Measurements from ENCODE around the gene BRD3. TPM values are rescaled to one million over a fixed set of nuclear protein-coding genes. Genes with fewer than 3 reads are reported as not detected.

The BRD3 gene
- polyA plus RNA-seq, 3 donors, result 16.4 to 18.2 (median 17.1) TPM

DNA sequence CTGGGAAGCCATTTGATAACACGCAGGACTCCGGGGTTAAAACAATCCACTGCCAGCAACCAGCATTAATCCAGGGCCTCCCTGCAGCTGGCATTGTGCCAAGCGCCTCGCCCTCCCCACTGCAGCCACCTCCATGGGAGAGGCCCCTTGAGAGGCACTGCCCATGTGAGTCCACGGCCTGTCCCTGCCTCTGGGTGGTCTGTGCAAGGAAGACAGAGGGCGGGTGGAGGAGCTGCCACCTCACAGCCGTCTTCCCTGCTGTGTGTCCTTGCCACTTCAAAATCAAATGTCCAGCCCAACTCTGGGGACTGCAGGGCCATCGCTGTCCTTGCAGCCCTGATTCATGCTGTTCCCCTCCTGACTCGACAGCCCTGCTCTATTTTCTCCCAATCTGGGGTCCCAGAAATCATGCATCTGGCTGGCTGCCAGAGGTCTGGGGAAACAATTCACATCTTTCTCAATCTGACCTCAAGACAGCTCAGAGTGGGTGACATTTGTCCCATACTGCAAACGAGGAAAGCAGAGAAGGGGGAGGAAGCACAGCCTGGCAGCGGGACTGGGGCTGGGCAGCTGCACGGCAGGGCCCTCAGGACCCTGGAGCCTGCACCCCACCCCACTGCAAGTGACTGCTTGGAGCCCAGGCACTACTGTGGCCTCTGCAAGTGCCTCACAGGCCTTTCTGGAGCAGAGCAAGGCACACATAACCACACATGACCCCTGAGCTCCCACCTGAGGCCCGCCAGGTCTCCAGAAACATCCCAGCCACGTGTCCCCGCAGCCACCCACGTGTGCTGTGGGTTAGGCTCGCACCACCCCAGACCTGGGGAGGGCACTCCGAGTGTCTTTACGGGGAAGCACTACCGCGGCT is 26.8 kb downstream of the BRD3 start:
- TF ChIP-seq CTCF (IDR thresholded peaks at IDR 0.05), result no peak
- H3K9me3 Mint-ChIP-seq, result peaks cover 0 to 2% (median 0%) of the 10 kb centered on the region in 7 donors
- H3K4me1 ChIP-seq (ENCODE audit: control insufficient read depth in 1 of 2, insufficient read depth in 2 of 2, low read length in 2 of 2), result peaks cover 0 to 8% of the 10 kb centered on the region in 2 donors
- H3K27ac Mint-ChIP-seq, result peak overlapping the region in 4 of 7 donors; percentile 25 to 69 (median 52)
- H3K36me3 ChIP-seq (replicated peaks in 1 of 2; ENCODE audit: control insufficient read depth in 1 of 2, insufficient read depth in 2 of 2, low read length in 2 of 2), result peaks cover 75 to 93% of the 10 kb centered on the region in 2 donors
- WGBS (ENCODE audit: insufficient coverage), result 61% methylated on average over 20 of the region's 21 CpGs
- no peak overlapping the region for H3K9ac ChIP-seq (ENCODE audit: insufficient read depth, low read length, poor library complexity, severe bottlenecking)
- H2AFZ ChIP-seq (ENCODE audit: insufficient read depth, low read depth, low read length, poor library complexity, severe bottlenecking), result no peak overlapping the region
- no peak overlapping the region for H3K4me3 Mint-ChIP-seq
- peaks cover 0 to 2% (median 2%) of the 10 kb centered on the region in 3 donors for H3K27me3 Mint-ChIP-seq (ENCODE audit: low read depth in 3 of 3)
- no peak overlapping the region for H3K4me2 ChIP-seq (replicated peaks; ENCODE audit: extremely low read depth, low read length, poor library complexity, severe bottlenecking)
- peaks cover 18% of the 10 kb centered on the region for H3K4me1 Mint-ChIP-seq
- H3K9me3 ChIP-seq (replicated peaks in 1 of 2; ENCODE audit: control insufficient read depth in 1 of 2, insufficient read depth in 1 of 2, low read length in 2 of 2), result no peaks in the 10 kb centered on the region
- H3K27ac ChIP-seq (ENCODE audit: low read depth in 1 of 2, low read length in 2 of 2), result no peak overlapping the region
- H3K36me3 Mint-ChIP-seq, result peaks cover 77 to 95% of the 10 kb centered on the region in 2 donors
- DNase-seq, result no peak
- H3K27me3 ChIP-seq (ENCODE audit: control insufficient read depth in 2 of 2, insufficient read depth in 2 of 2, low read length in 2 of 2), result no peaks in the 10 kb centered on the region
- H4K20me1 ChIP-seq (ENCODE audit: insufficient read depth, low read length), result peaks cover 75% of the 10 kb centered on the region
- H3K4me3 ChIP-seq (replicated peaks in 1 of 3; ENCODE audit: low read depth in 2 of 3, low read length in 3 of 3), result no peak overlapping the region
- H3K79me2 ChIP-seq (ENCODE audit: insufficient read depth, low read length), result peaks cover 4% of the 10 kb centered on the region
- intact Hi-C loops (cut with micrococcal nuclease), result no loop called here

GRCh38 chr9:134040176-134040565 is 27.7 kb downstream of the BRD3 start:
- Histone ChIP-seq H3K4me2 (replicated peaks; ENCODE audit: extremely low read depth, low read length, poor library complexity, severe bottlenecking) (no peak overlapping the region), H2AFZ (ENCODE audit: insufficient read depth, low read depth, low read length, poor library complexity, severe bottlenecking) (no peak overlapping the region), H3K4me1 (ENCODE audit: control insufficient read depth in 1 of 2, insufficient read depth in 2 of 2, low read length in 2 of 2) (peaks cover 0 to 8% of the 10 kb centered on the region in 2 donors), H3K36me3 (replicated peaks in 1 of 2; ENCODE audit: control insufficient read depth in 1 of 2, insufficient read depth in 2 of 2, low read length in 2 of 2) (peaks cover 75 to 93% of the 10 kb centered on the region in 2 donors), H4K20me1 (ENCODE audit: insufficient read depth, low read length) (peaks cover 75% of the 10 kb centered on the region), H3K9me3 (replicated peaks in 1 of 2; ENCODE audit: control insufficient read depth in 1 of 2, insufficient read depth in 1 of 2, low read length in 2 of 2) (no peaks in the 10 kb centered on the region), H3K79me2 (ENCODE audit: insufficient read depth, low read length) (peaks cover 4% of the 10 kb centered on the region), H3K4me3 (replicated peaks in 1 of 3; ENCODE audit: low read depth in 2 of 3, low read length in 3 of 3) (no peak overlapping the region), H3K9ac (ENCODE audit: insufficient read depth, low read length, poor library complexity, severe bottlenecking) (no peak overlapping the region), H3K27me3 (ENCODE audit: control insufficient read depth in 2 of 2, insufficient read depth in 2 of 2, low read length in 2 of 2) (no peaks in the 10 kb centered on the region), H3K27ac (ENCODE audit: low read depth in 1 of 2, low read length in 2 of 2) (no peak overlapping the region)
- over 99% methylated on average over 14 of the region's 17 CpGs for WGBS (ENCODE audit: insufficient coverage)
- no peak overlapping the region for H3K4me3 Mint-ChIP-seq
- intact Hi-C loops (cut with micrococcal nuclease), result no loop called here
- TF ChIP-seq CTCF (IDR thresholded peaks at IDR 0.05), result no peak
- H3K27ac Mint-ChIP-seq, result peak overlapping the region in 3 of 7 donors; percentile 53 to 59 (median 57)
- peaks cover 0 to 2% (median 2%) of the 10 kb centered on the region in 3 donors for H3K27me3 Mint-ChIP-seq (ENCODE audit: low read depth in 3 of 3)
- no peak for DNase-seq
- H3K36me3 Mint-ChIP-seq, result peaks cover 77 to 95% of the 10 kb centered on the region in 2 donors
- peaks cover 18% of the 10 kb centered on the region for H3K4me1 Mint-ChIP-seq
- H3K9me3 Mint-ChIP-seq, result peaks cover 0 to 2% (median 0%) of the 10 kb centered on the region in 7 donors
